HEK293 (cell line): ENCODE results near the gene FAM151B.

Experiments
- CTCF ChIA-PET: fragments of 350-600 bp; formaldehyde crosslinking; extraction: SDS; loops from one replicate; lab custom pipeline; 2021; ENCODE audit warnings: antibody characterized with exemption; lab: Yijun Ruan, JAX
- POLR2A ChIA-PET: fragments of 300-600 bp; formaldehyde crosslinking; extraction: SDS; loops from one replicate; lab custom pipeline; 2020; ENCODE audit warnings: antibody characterized with exemption, inconsistent platforms; lab: Yijun Ruan, JAX
- H3K27ac ChIP-seq: fragments of 200-500 bp; sonication (Bioruptor generic); 2 replicates; pipeline ENCODE4 v1.5.1; 2014; ENCODE audit warnings: low read depth, low read length, control low read depth, inconsistent platforms; ENCODE audit errors: extremely low read depth
- H3K36me3 ChIP-seq, 2 experiments: fragments of 200-500 bp in 1 of 2; sonication (Bioruptor generic) in 1 of 2; 1 replicate in 1 of 2; 2 replicates in 1 of 2; pipeline ENCODE4 v1.5.1; 2014 to 2017; ENCODE audit warnings: inconsistent platforms in 2 of 2, low read length in 2 of 2; ENCODE audit not compliant: control insufficient read depth in 2 of 2, insufficient read depth in 1 of 2
- H3K4me1 ChIP-seq: fragments of 200-500 bp; sonication (Bioruptor generic); 2 replicates; pipeline ENCODE4 v1.5.1; 2014; ENCODE audit warnings: mild to moderate bottlenecking, low read length, inconsistent platforms; ENCODE audit not compliant: control insufficient read depth, insufficient read depth
- H3K4me3 ChIP-seq: 2 replicates; pipeline ENCODE4 v1.5.1; 2011; ENCODE audit warnings: low read depth, mild to moderate bottlenecking, control low read depth, low read length, moderate library complexity
- H3K9me3 ChIP-seq: fragments of 200-500 bp; sonication (Bioruptor generic); 2 replicates; pipeline ENCODE4 v1.5.1; 2014; ENCODE audit warnings: low read depth, low read length, inconsistent platforms; ENCODE audit not compliant: control insufficient read depth, insufficient read depth
- HIC1 ChIP-seq: fragments of 450-650 bp; formaldehyde crosslinking; IDR thresholded peaks from 2 replicates; pipeline ENCODE4 v1.5.1; 2016; ENCODE audit warnings: missing biosample characterization, missing genetic modification characterization
- HOXA7 ChIP-seq: sonication (generic); formaldehyde crosslinking; IDR thresholded peaks from 2 replicates; pipeline ENCODE4 v1.8.1; 2022; ENCODE audit warnings: missing genetic modification reagents, borderline replicate concordance
- KLF9 ChIP-seq: fragments of 450-650 bp; formaldehyde crosslinking; IDR thresholded peaks from 2 replicates; pipeline ENCODE4 v1.5.1; 2016; ENCODE audit warnings: missing biosample characterization, missing genetic modification characterization, low read depth
- MZF1 ChIP-seq: fragments of 450-650 bp; formaldehyde crosslinking; IDR thresholded peaks from 2 replicates; pipeline ENCODE4 v1.5.1; 2017; ENCODE audit warnings: missing biosample characterization, missing genetic modification characterization, borderline replicate concordance
- PRDM1 ChIP-seq: fragments of 450-650 bp; formaldehyde crosslinking; IDR thresholded peaks from 2 replicates; pipeline ENCODE4; 2016; ENCODE audit warnings: missing biosample characterization, missing genetic modification characterization
- SCRT2 ChIP-seq: fragments of 450-650 bp; formaldehyde crosslinking; IDR thresholded peaks from 2 replicates; pipeline ENCODE4 v1.5.1; 2016; ENCODE audit warnings: missing biosample characterization, missing genetic modification characterization
- ZBTB44 ChIP-seq: fragments of 450-650 bp; IDR thresholded peaks from 2 replicates; pipeline ENCODE4 v1.5.1; 2018; ENCODE audit warnings: missing biosample characterization, mild to moderate bottlenecking, missing genetic modification characterization
- ZBTB6 ChIP-seq: fragments of 450-650 bp; formaldehyde crosslinking; IDR thresholded peaks from 2 replicates; pipeline ENCODE4 v1.5.1; 2017; ENCODE audit warnings: missing biosample characterization, missing genetic modification characterization
- ZBTB8A ChIP-seq: fragments of 450-650 bp; formaldehyde crosslinking; IDR thresholded peaks from 2 replicates; pipeline ENCODE4 v1.5.1; 2016; ENCODE audit warnings: missing biosample characterization, missing genetic modification characterization
- ZNF16 ChIP-seq: fragments of 450-650 bp; formaldehyde crosslinking; IDR thresholded peaks from 2 replicates; pipeline ENCODE4 v1.5.1; 2016; ENCODE audit warnings: low read depth, missing biosample characterization, missing genetic modification characterization
- ZNF202 ChIP-seq: fragments of 450-650 bp; formaldehyde crosslinking; IDR thresholded peaks from 2 replicates; pipeline ENCODE4 v1.5.1; 2016; ENCODE audit warnings: missing biosample characterization, missing genetic modification characterization, borderline replicate concordance
- ZNF23 ChIP-seq: fragments of 450-650 bp; formaldehyde crosslinking; IDR thresholded peaks from 2 replicates; pipeline ENCODE4 v1.5.1; 2016; ENCODE audit warnings: missing biosample characterization, missing genetic modification characterization, borderline replicate concordance
- ZNF274 ChIP-seq, 2 experiments: fragments of 200-500 bp in 1 of 2; fragments of 450-650 bp in 1 of 2; sonication (Bioruptor generic) in 1 of 2; formaldehyde crosslinking in 1 of 2; IDR thresholded peaks; 2 replicates each; pipeline versions ENCODE4 v1.5.1 to v1.6.1; 2014 to 2016; ENCODE audit warnings: borderline replicate concordance in 1 of 2, inconsistent platforms in 1 of 2, low read length in 1 of 2, missing biosample characterization in 1 of 2, missing genetic modification characterization in 1 of 2
- ZNF341 ChIP-seq: fragments of 450-650 bp; formaldehyde crosslinking; IDR thresholded peaks from 2 replicates; pipeline ENCODE4; 2016; ENCODE audit warnings: low read depth, missing biosample characterization, missing genetic modification characterization
- ZNF366 ChIP-seq: fragments of 450-650 bp; formaldehyde crosslinking; conservative IDR thresholded peaks from 2 replicates; pipeline ENCODE4 v1.5.1; 2016; ENCODE audit warnings: missing biosample characterization, missing genetic modification characterization
- ZNF518A ChIP-seq: fragments of 450-650 bp; formaldehyde crosslinking; conservative IDR thresholded peaks from 2 replicates; pipeline ENCODE4 v1.5.1; 2016; ENCODE audit warnings: low read depth, missing biosample characterization, missing genetic modification characterization
- ZNF530 ChIP-seq: fragments of 450-650 bp; formaldehyde crosslinking; IDR thresholded peaks from 2 replicates; pipeline ENCODE4 v1.5.1; 2016; ENCODE audit warnings: low read depth, missing biosample characterization, missing genetic modification characterization
- ZNF629 ChIP-seq: fragments of 450-650 bp; formaldehyde crosslinking; IDR thresholded peaks from 2 replicates; pipeline ENCODE4 v1.5.1; 2017; ENCODE audit warnings: missing biosample characterization, missing genetic modification characterization
- ZNF677 ChIP-seq: fragments of 450-650 bp; IDR thresholded peaks from 2 replicates; pipeline ENCODE4 v1.5.0; 2018; ENCODE audit warnings: missing biosample characterization, mild to moderate bottlenecking, missing genetic modification characterization, moderate library complexity
- ZSCAN16 ChIP-seq: fragments of 450-650 bp; formaldehyde crosslinking; IDR thresholded peaks from 2 replicates; pipeline ENCODE4 v1.5.1; 2016; ENCODE audit warnings: missing biosample characterization, missing genetic modification characterization
- ZSCAN4 ChIP-seq: fragments of 450-650 bp; formaldehyde crosslinking; IDR thresholded peaks from 2 replicates; pipeline ENCODE4 v1.5.1; 2017; ENCODE audit warnings: missing biosample characterization, missing genetic modification characterization

Gene FAM151B

GRCh38 chr5:80559244-80559643 is 71.3 kb downstream of the FAM151B start (continued):
- TF ChIP-seq ZNF518A: no peak
- no peak for TF ChIP-seq ZBTB8A (tag by site-specific recombination)
- no peak for TF ChIP-seq ZNF530 (tag by site-specific recombination)
- no peak for TF ChIP-seq ZNF366 (tag by site-specific recombination)
- TF ChIP-seq ZBTB44 (tag by site-specific recombination): no peak
- TF ChIP-seq HIC1 (tag by site-specific recombination): no peak

GRCh38 chr5:80565330-80565729 is 77.4 kb downstream of the FAM151B start:
- TF ChIP-seq ZNF530 (tag by site-specific recombination) (no peak), MZF1 (tag by site-specific recombination) (peak; percentile 36; the same call in 1 of the 2 replicates), SCRT2 (tag by site-specific recombination) (peak; percentile 59)
- H3K4me1 ChIP-seq: no peaks in the 10 kb centered on the region
- ChIA-PET POLR2A (no interaction called here), CTCF (no interaction called here)
- no peak overlapping the region for H3K27ac ChIP-seq
- no peak overlapping the region for H3K4me3 ChIP-seq
- H3K36me3 ChIP-seq: peaks cover 0 to 3% of the 10 kb centered on the region in 2 experiments; a peak in 1 of 3 replicates
- no peaks in the 10 kb centered on the region for H3K9me3 ChIP-seq

- peaks cover 0 to 3% of the 10 kb centered on the region in 2 experiments; a peak in 1 of 3 replicates for H3K36me3 ChIP-seq
- no peaks in the 10 kb centered on the region for H3K4me1 ChIP-seq
- CTCF ChIA-PET: no interaction called here
- no peak overlapping the region for H3K27ac ChIP-seq
- no peaks in the 10 kb centered on the region for H3K9me3 ChIP-seq
- no peak overlapping the region for H3K4me3 ChIP-seq
- POLR2A ChIA-PET: no interaction called here
- TF ChIP-seq ZNF629: no peak
- no peak for TF ChIP-seq MZF1 (tag by site-specific recombination)
- no peak for TF ChIP-seq ZNF341 (tag by site-specific recombination)
- no peak for TF ChIP-seq HOXA7
- TF ChIP-seq ZNF23 (tag by site-specific recombination): no peak
- TF ChIP-seq ZSCAN4 (tag by site-specific recombination): no peak
- no peak for TF ChIP-seq ZSCAN16 (tag by site-specific recombination)
- no peak for TF ChIP-seq ZNF16 (tag by site-specific recombination)
- TF ChIP-seq ZNF677 (tag by site-specific recombination): no peak
- TF ChIP-seq ZBTB6: no peak
- TF ChIP-seq KLF9: no peak
- no peak for TF ChIP-seq ZNF202 (tag by site-specific recombination)
- TF ChIP-seq PRDM1 (tag by site-specific recombination): no peak
- no peak for TF ChIP-seq ZNF366 (tag by site-specific recombination)
- no peak for TF ChIP-seq ZNF274 (IDR thresholded peaks at IDR 0.05; ENCODE audit: low read length)
- TF ChIP-seq ZNF274 (tag by site-specific recombination; IDR thresholded peaks at IDR 0.05; ENCODE audit: borderline replicate concordance): no peak
Measured at GRCh38 chr5:80566711-80567259, 78.9 kb downstream of the FAM151B start.
